HG02798 (cell line): Measurements from ENCODE around the gene CAPNS1.

Experiments
- ATAC-seq: cut with Tn5 transposase; IDR thresholded peaks from one replicate; pipeline ENCODE4 v1.9.1; 2021; ENCODE audit warnings: mild to moderate bottlenecking; ENCODE audit not compliant: unreplicated experiment, poor library complexity

Gene CAPNS1

GRCh38 chr19:36139473-36140303 is at the start of gene CAPNS1:
CAPNS1 (plus strand) TSS chr19:36140066; CDS start chr19:36141012, 946 bp downstream.
- ATAC-seq, result peak; percentile 92

GRCh38 chr19:36090910-36091695 is 48.8 kb upstream of the CAPNS1 start:
- no peak for ATAC-seq

GRCh38 chr19:36092566-36092965 is 47.3 kb upstream of the CAPNS1 start:
- ATAC-seq, result no peak

GRCh38 chr19:36093146-36093662 is 46.7 kb upstream of the CAPNS1 start:
- peak; percentile 71 for ATAC-seq

- ATAC-seq, result no peak
Measured at GRCh38 chr19:36093687-36094086, 46.2 kb upstream of the CAPNS1 start.

GRCh38 chr19:36097036-36097435 is 42.8 kb upstream of the CAPNS1 start:
- no peak for ATAC-seq

GRCh38 chr19:36099166-36099785 is 40.6 kb upstream of the CAPNS1 start:
- no peak for ATAC-seq

- ATAC-seq, result no peak
Measured at GRCh38 chr19:36100476-36100875, 39.4 kb upstream of the CAPNS1 start.

- no peak for ATAC-seq
Measured at GRCh38 chr19:36101550-36102327, 38.1 kb upstream of the CAPNS1 start.

GRCh38 chr19:36103040-36103626 is 36.7 kb upstream of the CAPNS1 start:
- no peak for ATAC-seq

GRCh38 chr19:36103842-36104552 is 35.9 kb upstream of the CAPNS1 start:
- ATAC-seq, result no peak

- ATAC-seq, result no peak
Measured at GRCh38 chr19:36106441-36106840, 33.4 kb upstream of the CAPNS1 start.

GRCh38 chr19:36106991-36107390 is 32.9 kb upstream of the CAPNS1 start:
- no peak for ATAC-seq

GRCh38 chr19:36108684-36109083 is 31.2 kb upstream of the CAPNS1 start:
- no peak for ATAC-seq

GRCh38 chr19:36110487-36111199 is 29.2 kb upstream of the CAPNS1 start, which contains the start of gene OVOL3:
OVOL3 (plus strand) TSS chr19:36111143; CDS start chr19:36111203, 60 bp downstream.
- no peak for ATAC-seq

- ATAC-seq, result no peak
Measured at GRCh38 chr19:36111200-36111539, 28.7 kb upstream of the CAPNS1 start.

- no peak for ATAC-seq
Measured at GRCh38 chr19:36112678-36113077, 27.2 kb upstream of the CAPNS1 start.

- no peak for ATAC-seq
Measured at GRCh38 chr19:36113425-36113824, 26.4 kb upstream of the CAPNS1 start.
